Activated CD8-positive, alpha-beta memory T cell treated with anti-CD3 and anti-CD28 coated beads for 24 hours (primary cell): ENCODE results near the gene MBLAC1.

ENCODE experiments used
- DNase-seq: peaks from one replicate; pipeline ENCODE4 v3.0.0-alpha.2; 2020

The MBLAC1 gene

DNA sequence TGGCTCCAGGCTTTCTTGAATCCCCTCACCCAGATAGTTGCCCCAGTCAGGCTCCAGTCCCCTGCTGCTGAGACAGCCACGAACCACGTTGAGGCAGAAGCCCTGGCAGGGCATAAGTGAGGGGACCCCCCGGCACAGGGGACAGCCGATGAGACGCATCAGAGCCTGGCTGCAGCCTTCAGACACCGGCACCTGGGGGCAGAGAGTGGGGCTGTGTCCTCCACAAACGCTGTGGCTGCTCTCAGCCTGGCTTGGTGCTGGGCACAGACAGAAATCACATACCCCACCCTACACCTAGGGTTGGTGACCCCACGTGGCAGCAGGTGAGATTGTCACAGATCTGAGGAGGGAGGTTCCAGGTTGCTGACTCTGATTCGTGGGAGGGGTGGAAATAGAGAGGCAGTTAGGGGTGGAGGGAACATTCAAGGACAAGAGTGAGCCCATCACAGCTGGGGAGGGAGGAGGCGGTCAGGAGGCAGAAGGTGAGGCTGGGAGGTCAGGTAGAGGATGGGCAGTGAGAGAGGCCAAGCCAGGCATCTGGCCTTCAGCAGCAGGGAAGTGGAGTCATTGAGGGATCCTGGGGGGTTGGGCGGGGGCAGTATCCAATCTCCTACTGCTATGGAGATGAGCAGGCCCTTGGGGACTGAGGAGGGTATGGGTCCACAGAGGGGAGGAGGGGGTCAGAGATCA lies 47.2 kb downstream of the MBLAC1 start:
- no peak for DNase-seq

GRCh38 chr7:100174582-100174981 lies 47.8 kb downstream of the MBLAC1 start:
- DNase-seq, result no peak

GRCh38 chr7:100175296-100175935 lies 48.6 kb downstream of the MBLAC1 start:
- no peak for DNase-seq

DNA sequence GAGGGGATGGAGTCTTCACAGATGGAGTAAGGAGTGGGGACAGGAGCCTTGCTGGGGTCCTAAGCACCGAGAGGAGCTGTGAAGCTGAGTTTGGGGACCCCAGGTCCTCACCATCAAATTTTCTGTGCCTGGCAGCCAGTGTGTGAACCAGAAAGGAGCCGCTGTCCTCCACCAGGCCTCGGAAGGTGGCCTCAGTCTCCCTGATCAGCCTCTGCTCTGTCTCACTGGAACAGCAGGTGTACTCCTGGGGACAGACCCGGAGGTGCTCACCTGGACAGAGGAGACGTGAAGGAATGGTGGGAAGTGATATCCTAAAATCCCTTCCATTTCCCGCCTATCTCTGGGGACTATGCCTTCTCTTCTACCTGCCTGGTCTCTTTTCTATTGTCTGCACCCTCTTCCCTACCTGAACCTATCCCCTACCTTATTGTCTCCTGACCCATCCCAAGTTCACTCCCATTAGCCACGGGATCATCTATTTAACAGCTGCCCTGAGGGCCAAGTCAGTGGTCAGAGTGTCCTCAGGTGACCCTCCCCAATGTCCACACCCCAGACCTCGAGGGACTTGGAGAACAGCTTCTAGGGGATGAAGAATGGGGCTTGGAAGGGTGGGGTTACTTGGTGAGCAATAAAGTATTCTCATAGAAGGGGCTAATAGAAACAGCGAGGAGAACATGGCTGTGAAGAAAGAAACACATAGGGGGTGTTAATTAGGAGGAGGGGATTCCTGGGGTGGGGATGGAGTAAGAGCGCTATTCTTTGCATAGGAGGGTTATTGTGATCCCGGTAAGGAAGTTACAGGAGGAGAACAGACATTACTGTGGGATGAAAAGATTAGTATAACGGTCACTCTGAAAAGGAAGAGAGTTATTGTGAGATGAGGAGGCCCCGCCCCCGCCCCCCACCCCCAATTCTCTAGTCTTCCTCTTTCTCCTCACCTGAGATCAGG lies 49.6 kb downstream of the MBLAC1 start:
- no peak for DNase-seq

- peak; percentile 99 for DNase-seq
Observed at GRCh38 chr7:100177045-100178001, 50.6 kb downstream of the MBLAC1 start, which contains the start of the genes GPC2 and STAG3. Gene GPC2 (minus strand): TSS chr7:100177381. CDS start chr7:100177199, 182 bp downstream. Gene STAG3 (plus strand): TSS chr7:100177918. CDS start chr7:100180557, 2,639 bp downstream.
